Smooth muscle cell (in vitro differentiated cells): ENCODE results near the gene KCNMA1. TPM values are rescaled to one million over a fixed set of nuclear protein-coding genes. Genes with fewer than 3 reads are reported as not detected.

Experiments used
- DNase-seq: peaks from one replicate; lab custom pipeline; 2025; ENCODE audit not compliant: unreplicated experiment; lab: John Stamatoyannopoulos, UW
- H2AFZ ChIP-seq: fragments of 200-600 bp; sonication (generic); 2 replicates; pipeline ENCODE4 v1.6.0; 2016; ENCODE audit warnings: antibody characterized with exemption, low read depth, mild to moderate bottlenecking
- H3F3A ChIP-seq: fragments of 200-600 bp; sonication (generic); 2 replicates; pipeline ENCODE4 v1.6.0; 2017; ENCODE audit warnings: antibody characterized with exemption, low read depth
- H3K27ac ChIP-seq: fragments of 200-600 bp; sonication (generic); 2 replicates; pipeline ENCODE4 v1.5.1; 2016; ENCODE audit warnings: low read depth, mild to moderate bottlenecking
- H3K27me3 ChIP-seq: fragments of 200-600 bp; sonication (generic); 2 replicates; pipeline ENCODE4 v1.6.1; 2016; ENCODE audit warnings: low read depth, mild to moderate bottlenecking
- H3K36me3 ChIP-seq: fragments of 200-600 bp; sonication (generic); 2 replicates; pipeline ENCODE4 v1.5.1; 2016; ENCODE audit warnings: low read depth
- H3K4me1 ChIP-seq: fragments of 200-600 bp; sonication (generic); 2 replicates; pipeline ENCODE4 v1.5.1; 2016; ENCODE audit warnings: low read depth
- H3K4me2 ChIP-seq: fragments of 200-600 bp; sonication (generic); 2 replicates; pipeline ENCODE4 v1.6.0; 2016; ENCODE audit warnings: mild to moderate bottlenecking
- H3K4me3 ChIP-seq: fragments of 200-600 bp; sonication (generic); 2 replicates; pipeline ENCODE4 v1.5.1; 2016; ENCODE audit warnings: mild to moderate bottlenecking
- H3K79me2 ChIP-seq: fragments of 200-600 bp; sonication (generic); 2 replicates; pipeline ENCODE4 v1.6.0; 2016; ENCODE audit warnings: low read depth, mild to moderate bottlenecking
- H3K9ac ChIP-seq: fragments of 200-600 bp; sonication (generic); 2 replicates; pipeline ENCODE4 v1.6.0; 2016; ENCODE audit warnings: low read depth
- H3K9me3 ChIP-seq: fragments of 200-600 bp; sonication (generic); replicated peaks from 2 replicates; pipeline ENCODE4 v1.5.1; 2016; ENCODE audit warnings: low read depth
- H4K20me1 ChIP-seq: fragments of 200-600 bp; sonication (generic); 2 replicates; pipeline ENCODE4 v1.6.0; 2016; ENCODE audit warnings: low read depth
- CTCF ChIP-seq: fragments of 200-600 bp; sonication (generic); IDR thresholded peaks from 2 replicates; pipeline ENCODE4 v1.5.1; 2017; ENCODE audit warnings: borderline replicate concordance, mild to moderate bottlenecking, antibody characterized with exemption; ENCODE audit not compliant: insufficient read depth, poor library complexity, severe bottlenecking
- WGBS: methylation state at CpG from one replicate; pipeline ENCODE4 v1.1.7; 2016; ENCODE audit warnings: low lambda C conversion rate; 5-methylcytosine and 5-hydroxymethylcytosine counted together
- polyA plus RNA-seq: library from polyadenylated mRNA; unstranded; fragments of >200 nt; fragmentation: Nextera tagmentation; extraction: Ambion mirVana; gene quantifications from 2 replicates; pipeline ENCODE4 v1.2.1, GENCODE V29; 2016
- total RNA-seq: library from RNA; depleted of rRNA; stranded (reverse); fragments of >200 nt; gene quantifications from 2 replicates; pipeline ENCODE4 v1.2.3, GENCODE V29; 2014

The KCNMA1 gene
- total and polyA plus RNA-seq, 2 experiments from 2014 or later, result 9.1 to 23.4 TPM

GRCh38 chr10:77478962-77479359 is 158.6 kb downstream of the KCNMA1 start:
- Histone ChIP-seq H3K9ac (no peak overlapping the region), H3K4me3 (no peak overlapping the region), H3K4me2 (peak overlapping the region; percentile 6), H2AFZ (no peak overlapping the region), H3K27me3 (no peaks in the 10 kb centered on the region), H3K4me1 (peaks cover 4% of the 10 kb centered on the region), H3F3A (peaks cover 16% of the 10 kb centered on the region), H3K79me2 (no peaks in the 10 kb centered on the region), H4K20me1 (no peaks in the 10 kb centered on the region), H3K36me3 (no peaks in the 10 kb centered on the region), H3K27ac (no peak overlapping the region), H3K9me3 (no peaks in the 10 kb centered on the region)
- 52% methylated on average over 5 of the region's 5 CpGs for WGBS
- TF ChIP-seq CTCF, result no peak
- DNase-seq, result no peak

- TF ChIP-seq CTCF, result no peak
These were observed 159.2 kb downstream of the KCNMA1 start for GRCh38 chr10:77478247-77478961.

GRCh38 chr10:77475522-77475921 is 162.1 kb downstream of the KCNMA1 start:
- H3K9me3 ChIP-seq, result no peaks in the 10 kb centered on the region
- H3K4me2 ChIP-seq, result no peak overlapping the region
- H2AFZ ChIP-seq, result no peak overlapping the region
- H3F3A ChIP-seq, result peaks cover 16% of the 10 kb centered on the region
- no peak for DNase-seq
- WGBS, result 100% methylated on average over 1 of the region's 1 CpG
- H3K27ac ChIP-seq, result no peak overlapping the region
- no peak for TF ChIP-seq CTCF
- no peaks in the 10 kb centered on the region for H3K79me2 ChIP-seq
- H3K4me1 ChIP-seq, result no peaks in the 10 kb centered on the region
- no peak overlapping the region for H3K4me3 ChIP-seq
- H3K27me3 ChIP-seq, result no peaks in the 10 kb centered on the region
- no peaks in the 10 kb centered on the region for H4K20me1 ChIP-seq
- H3K9ac ChIP-seq, result no peak overlapping the region
- H3K36me3 ChIP-seq, result no peaks in the 10 kb centered on the region

More at GRCh38 chr10:77478247-77478961, 159.2 kb downstream of the KCNMA1 start:
- no peak overlapping the region for H3K9ac ChIP-seq
- 33% methylated on average over 4 of the region's 4 CpGs for WGBS
- H3K4me2 ChIP-seq, result peak overlapping the region; percentile 6
- H4K20me1 ChIP-seq, result no peaks in the 10 kb centered on the region
- no peak overlapping the region for H3K4me3 ChIP-seq
- H3K27ac ChIP-seq, result no peak overlapping the region
- H3F3A ChIP-seq, result peaks cover 16% of the 10 kb centered on the region
- H3K4me1 ChIP-seq, result no peaks in the 10 kb centered on the region
- DNase-seq, result no peak
- no peak overlapping the region for H2AFZ ChIP-seq
- H3K79me2 ChIP-seq, result no peaks in the 10 kb centered on the region
- H3K27me3 ChIP-seq, result no peaks in the 10 kb centered on the region
- H3K9me3 ChIP-seq, result no peaks in the 10 kb centered on the region
- no peaks in the 10 kb centered on the region for H3K36me3 ChIP-seq

- no peaks in the 10 kb centered on the region for H3K9me3 ChIP-seq
- no peak overlapping the region for H3K4me3 ChIP-seq
- H4K20me1 ChIP-seq, result no peaks in the 10 kb centered on the region
- no peaks in the 10 kb centered on the region for H3K27me3 ChIP-seq
- no peak overlapping the region for H3K4me2 ChIP-seq
- no peak overlapping the region for H3K27ac ChIP-seq
- no peak for DNase-seq
- TF ChIP-seq CTCF, result no peak
- H3F3A ChIP-seq, result peaks cover 16% of the 10 kb centered on the region
- 96% methylated on average over 5 of the region's 5 CpGs for WGBS
- H2AFZ ChIP-seq, result no peak overlapping the region
- H3K4me1 ChIP-seq, result no peaks in the 10 kb centered on the region
- H3K36me3 ChIP-seq, result no peaks in the 10 kb centered on the region
- H3K9ac ChIP-seq, result no peak overlapping the region
- no peaks in the 10 kb centered on the region for H3K79me2 ChIP-seq
These were observed 162.7 kb downstream of the KCNMA1 start for GRCh38 chr10:77474939-77475338.
